ENCODE measurements around the gene EMCN.
"Not testable (repeated sequence)": the region's sequence is repeated elsewhere in the genome, so short reads cannot be mapped to it uniquely, and the experiment has no call there.

Gene EMCN

GRCh38 chr4:100357542-100357941 lies 160.3 kb downstream of the EMCN start:
- H3K36me3 ChIP-seq (ENCODE audit: low read length) = no peaks in the 10 kb centered on the region
- H2AFZ ChIP-seq (ENCODE audit: low read depth, low read length, severe bottlenecking) = no peak overlapping the region
- no peaks in the 10 kb centered on the region for H3K79me2 ChIP-seq (ENCODE audit: insufficient read depth, low read length)
- no peaks in the 10 kb centered on the region for H3F3A ChIP-seq (ENCODE audit: insufficient read depth)
- H3K9me2 ChIP-seq (replicated peaks; ENCODE audit: insufficient read depth, low read length) = no peaks in the 10 kb centered on the region
- no peaks in the 10 kb centered on the region for H3K27me3 ChIP-seq (ENCODE audit: low read length)
- no peak overlapping the region for H3K4me3 ChIP-seq (ENCODE audit: insufficient read depth, low read length, poor library complexity, severe bottlenecking)
- H3K4me2 ChIP-seq (ENCODE audit: low read depth, low read length, poor library complexity, severe bottlenecking) = no peak overlapping the region
- H3K9ac ChIP-seq (ENCODE audit: low read length) = no peak overlapping the region
- H3K27ac ChIP-seq (ENCODE audit: low read depth, low read length) = no peak overlapping the region
- TF ChIP-seq, protein P1, sequence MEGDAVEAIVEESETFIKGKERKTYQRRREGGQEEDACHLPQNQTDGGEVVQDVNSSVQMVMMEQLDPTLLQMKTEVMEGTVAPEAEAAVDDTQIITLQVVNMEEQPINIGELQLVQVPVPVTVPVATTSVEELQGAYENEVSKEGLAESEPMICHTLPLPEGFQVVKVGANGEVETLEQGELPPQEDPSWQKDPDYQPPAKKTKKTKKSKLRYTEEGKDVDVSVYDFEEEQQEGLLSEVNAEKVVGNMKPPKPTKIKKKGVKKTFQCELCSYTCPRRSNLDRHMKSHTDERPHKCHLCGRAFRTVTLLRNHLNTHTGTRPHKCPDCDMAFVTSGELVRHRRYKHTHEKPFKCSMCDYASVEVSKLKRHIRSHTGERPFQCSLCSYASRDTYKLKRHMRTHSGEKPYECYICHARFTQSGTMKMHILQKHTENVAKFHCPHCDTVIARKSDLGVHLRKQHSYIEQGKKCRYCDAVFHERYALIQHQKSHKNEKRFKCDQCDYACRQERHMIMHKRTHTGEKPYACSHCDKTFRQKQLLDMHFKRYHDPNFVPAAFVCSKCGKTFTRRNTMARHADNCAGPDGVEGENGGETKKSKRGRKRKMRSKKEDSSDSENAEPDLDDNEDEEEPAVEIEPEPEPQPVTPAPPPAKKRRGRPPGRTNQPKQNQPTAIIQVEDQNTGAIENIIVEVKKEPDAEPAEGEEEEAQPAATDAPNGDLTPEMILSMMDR (IDR thresholded peaks at IDR 0.05; ENCODE audit: insufficient read depth, low read length, poor library complexity, severe bottlenecking) = no peak
- TF ChIP-seq EZH2phosphoT487 (conservative IDR thresholded peaks at IDR 0.05; ENCODE audit: low read length) = no peak
- no peaks in the 10 kb centered on the region for H3K9me3 ChIP-seq (ENCODE audit: insufficient read depth, low read length)
- no peaks in the 10 kb centered on the region for H4K20me1 ChIP-seq (ENCODE audit: low read depth, low read length)

DNA sequence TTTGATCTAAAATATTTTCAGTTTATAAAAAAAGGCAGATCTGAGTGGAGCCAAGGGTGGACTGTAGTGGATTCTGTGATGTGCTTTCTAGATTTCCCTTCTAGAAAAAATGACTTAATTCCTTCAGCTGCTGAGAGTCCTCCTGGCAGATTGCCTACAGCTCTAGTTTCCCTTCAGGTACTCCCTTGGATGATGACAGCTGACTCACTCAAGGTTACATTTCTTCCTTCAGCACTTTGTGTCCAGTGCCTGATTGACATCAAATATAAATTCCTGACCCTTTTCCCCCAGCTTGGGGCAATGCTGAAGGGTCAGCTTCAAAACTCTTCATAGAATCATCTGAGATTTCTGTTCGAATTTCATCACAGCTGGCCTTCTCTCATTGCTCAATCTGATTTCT lies 161.7 kb downstream of the EMCN start:
- Histone ChIP-seq H3K79me2 (ENCODE audit: insufficient read depth, low read length) (no peaks in the 10 kb centered on the region), H2AFZ (ENCODE audit: low read depth, low read length, severe bottlenecking) (no peak overlapping the region), H3K27me3 (ENCODE audit: low read length) (no peaks in the 10 kb centered on the region), H3K9me2 (replicated peaks; ENCODE audit: insufficient read depth, low read length) (no peaks in the 10 kb centered on the region), H3K4me3 (ENCODE audit: insufficient read depth, low read length, poor library complexity, severe bottlenecking) (no peak overlapping the region), H3K4me2 (ENCODE audit: low read depth, low read length, poor library complexity, severe bottlenecking) (no peak overlapping the region), H3K9me3 (ENCODE audit: insufficient read depth, low read length) (no peaks in the 10 kb centered on the region), H3K36me3 (ENCODE audit: low read length) (no peaks in the 10 kb centered on the region), H3F3A (ENCODE audit: insufficient read depth) (no peaks in the 10 kb centered on the region), H3K27ac (ENCODE audit: low read depth, low read length) (no peak overlapping the region), H4K20me1 (ENCODE audit: low read depth, low read length) (no peaks in the 10 kb centered on the region), H3K9ac (ENCODE audit: low read length) (no peak overlapping the region)
- TF ChIP-seq, protein P1 (IDR thresholded peaks at IDR 0.05; ENCODE audit: insufficient read depth, low read length, poor library complexity, severe bottlenecking) = no peak

- not testable (repeated sequence) for H3K9me3 ChIP-seq (ENCODE audit: insufficient read depth, low read length); H3K9me2 ChIP-seq (replicated peaks; ENCODE audit: insufficient read depth, low read length); H3K36me3 ChIP-seq (ENCODE audit: low read length); H3K4me2 ChIP-seq (ENCODE audit: low read depth, low read length, poor library complexity, severe bottlenecking); H3F3A ChIP-seq (ENCODE audit: insufficient read depth); H3K79me2 ChIP-seq (ENCODE audit: insufficient read depth, low read length); H3K4me3 ChIP-seq (ENCODE audit: insufficient read depth, low read length, poor library complexity, severe bottlenecking); H3K9ac ChIP-seq (ENCODE audit: low read length); H4K20me1 ChIP-seq (ENCODE audit: low read depth, low read length); H3K27ac ChIP-seq (ENCODE audit: low read depth, low read length); H3K27me3 ChIP-seq (ENCODE audit: low read length); H2AFZ ChIP-seq (ENCODE audit: low read depth, low read length, severe bottlenecking)
These were observed 165.5 kb downstream of the EMCN start for GRCh38 chr4:100352352-100352751.

DNA sequence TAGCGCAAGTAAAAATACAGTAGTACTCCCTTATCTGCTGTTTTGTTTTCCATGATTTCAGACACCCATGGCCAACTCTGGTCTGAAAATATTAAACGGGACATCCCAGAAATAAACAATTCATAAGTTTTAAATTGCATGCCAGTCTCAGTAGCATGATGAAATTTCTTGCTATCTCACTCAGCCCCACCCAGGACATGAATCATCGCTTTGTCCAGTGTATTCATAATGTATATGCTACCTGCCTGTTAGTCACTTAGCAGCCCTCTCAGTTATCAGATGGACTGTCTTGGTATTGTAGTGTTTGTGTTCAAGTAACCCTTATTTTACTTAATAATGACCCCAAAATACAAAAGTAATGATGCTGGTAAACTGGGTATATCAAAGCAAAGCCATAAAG lies 169.3 kb downstream of the EMCN start:
- H3K4me2 ChIP-seq (ENCODE audit: low read depth, low read length, poor library complexity, severe bottlenecking) = no peak overlapping the region
- H3K27me3 ChIP-seq (ENCODE audit: low read length) = no peaks in the 10 kb centered on the region
- no peak overlapping the region for H3K27ac ChIP-seq (ENCODE audit: low read depth, low read length)
- H3K79me2 ChIP-seq (ENCODE audit: insufficient read depth, low read length) = no peaks in the 10 kb centered on the region
- H3K36me3 ChIP-seq (ENCODE audit: low read length) = no peaks in the 10 kb centered on the region
- no peaks in the 10 kb centered on the region for H3K9me2 ChIP-seq (replicated peaks; ENCODE audit: insufficient read depth, low read length)
- H3K9ac ChIP-seq (ENCODE audit: low read length) = no peak overlapping the region
- H2AFZ ChIP-seq (ENCODE audit: low read depth, low read length, severe bottlenecking) = no peak overlapping the region
- no peaks in the 10 kb centered on the region for H4K20me1 ChIP-seq (ENCODE audit: low read depth, low read length)
- no peak overlapping the region for H3K4me3 ChIP-seq (ENCODE audit: insufficient read depth, low read length, poor library complexity, severe bottlenecking)
- TF ChIP-seq, protein P1 (IDR thresholded peaks at IDR 0.05; ENCODE audit: insufficient read depth, low read length, poor library complexity, severe bottlenecking) = no peak
- no peak for TF ChIP-seq EZH2phosphoT487 (conservative IDR thresholded peaks at IDR 0.05; ENCODE audit: low read length)
- no peaks in the 10 kb centered on the region for H3K9me3 ChIP-seq (ENCODE audit: insufficient read depth, low read length)
- no peaks in the 10 kb centered on the region for H3F3A ChIP-seq (ENCODE audit: insufficient read depth)

Measured in SU-DHL-6 (cell line).